PC-3 (cell line): Measurements from ENCODE around the gene IL16. TPM values are rescaled to one million over a fixed set of nuclear protein-coding genes. Genes with fewer than 3 reads are reported as not detected.

Source experiments
- ATAC-seq: fragments of 200-7000 bp; cut with Tn5 transposase; 2 replicates; pipeline ENCODE4 v1.9.1; 2020; ENCODE audit warnings: mild to moderate bottlenecking, moderate library complexity
- BruUV-seq: library from RNA; stranded (reverse); fragments of 400-500 nt; replicated peaks from 2 replicates; lab custom pipeline; 2021; lab: Mats Ljungman, UMichigan
- CTCF ChIA-PET: fragments of 300-600 bp; sonication (Branson Sonifier 250); formaldehyde crosslinking; loops from one replicate; lab custom pipeline; 2022; ENCODE audit warnings: antibody characterized with exemption; lab: Charles Lee
- POLR2A ChIA-PET: fragments of 300-600 bp; sonication (Branson Sonifier 250); formaldehyde crosslinking; loops from one replicate; lab custom pipeline; 2022; ENCODE audit warnings: antibody characterized with exemption; ENCODE audit not compliant: unreplicated experiment; lab: Charles Lee
- DNase-seq: peaks from one replicate; pipeline ENCODE4 v3.0.0-alpha.2; 2015
- H2AFZ ChIP-seq: fragments of 300-600 bp; sonication (generic); 2 replicates; pipeline ENCODE4 v1.6.0; 2016; ENCODE audit warnings: antibody characterized with exemption, low read length
- H3F3A ChIP-seq: fragments of 300-600 bp; sonication (generic); one replicate; pipeline ENCODE4 v1.6.0; 2017; ENCODE audit warnings: antibody characterized with exemption, low read length, control low read depth, mild to moderate bottlenecking; ENCODE audit not compliant: unreplicated experiment
- H3K27ac ChIP-seq: fragments of 300-600 bp; sonication (generic); 2 replicates; pipeline ENCODE4 v1.5.1; 2016; ENCODE audit warnings: mild to moderate bottlenecking, low read length
- H3K27me3 ChIP-seq: fragments of 300-600 bp; sonication (generic); 2 replicates; pipeline ENCODE4 v1.6.1; 2016; ENCODE audit warnings: low read length, mixed read lengths
- H3K36me3 ChIP-seq: fragments of 300-600 bp; sonication (generic); 2 replicates; pipeline ENCODE4 v1.6.1; 2016; ENCODE audit warnings: low read depth, mixed run types, low read length, mixed read lengths
- H3K4me1 ChIP-seq: fragments of 300-600 bp; sonication (generic); 2 replicates; pipeline ENCODE4 v1.5.1; 2016; ENCODE audit warnings: low read length; ENCODE audit not compliant: insufficient read depth
- H3K4me2 ChIP-seq: fragments of 300-600 bp; sonication (generic); 2 replicates; pipeline ENCODE4 v1.6.0; 2016; ENCODE audit warnings: low read length
- H3K4me3 ChIP-seq: fragments of 300-600 bp; sonication (generic); 2 replicates; pipeline ENCODE4 v1.5.1; 2016; ENCODE audit warnings: mild to moderate bottlenecking, low read length, mixed read lengths
- H3K79me2 ChIP-seq: fragments of 300-600 bp; sonication (generic); 2 replicates; pipeline ENCODE4 v1.6.1; 2017; ENCODE audit warnings: low read length, mixed read lengths
- H3K9ac ChIP-seq: fragments of 300-600 bp; sonication (generic); 2 replicates; pipeline ENCODE4 v1.6.0; 2016; ENCODE audit warnings: mild to moderate bottlenecking, low read length
- H3K9me2 ChIP-seq: fragments of 300-600 bp; sonication (generic); replicated peaks from 2 replicates; pipeline ENCODE4 v1.6.1; 2016; ENCODE audit warnings: mixed run types, low read length, mixed read lengths
- H3K9me3 ChIP-seq: fragments of 300-600 bp; sonication (generic); 2 replicates; pipeline ENCODE4 v1.6.1; 2016; ENCODE audit warnings: low read length, mixed read lengths
- H4K20me1 ChIP-seq: fragments of 300-600 bp; sonication (generic); 2 replicates; pipeline ENCODE4 v1.6.1; 2016; ENCODE audit warnings: low read length, mixed read lengths
- CTCF ChIP-seq: fragments of 300-600 bp; sonication (generic); conservative IDR thresholded peaks from 2 replicates; pipeline ENCODE4 v1.5.1; 2017; ENCODE audit warnings: antibody characterized with exemption, low read depth, mild to moderate bottlenecking, low read length
- EZH2 ChIP-seq: fragments of 300-600 bp; sonication (generic); IDR thresholded peaks from one replicate; pipeline ENCODE4 v1.6.1; 2017; ENCODE audit warnings: antibody characterized with exemption, mild to moderate bottlenecking, low read length; ENCODE audit not compliant: unreplicated experiment
- EZH2phosphoT487 ChIP-seq: fragments of 300-600 bp; sonication (generic); IDR thresholded peaks from 2 replicates; pipeline ENCODE4 v1.6.1; 2018; ENCODE audit warnings: mild to moderate bottlenecking, antibody characterized with exemption, low read length, borderline replicate concordance
- intact Hi-C: fragments of 100-400 bp; cut with micrococcal nuclease; formaldehyde crosslinking; loops from 2 replicates; pipeline ENCODE4 v1.9.0; 2023
- total RNA-seq: library from RNA; depleted of rRNA; stranded (reverse); fragments of >200 nt; gene quantifications from 2 replicates; pipeline ENCODE4 v1.2.3, GENCODE V29; 2014

The IL16 gene
- total RNA-seq, 1 experiment from 2014 or later = 0.04 TPM

- TF ChIP-seq EZH2phosphoT487 (no peak), EZH2 (no peak), CTCF (no peak)
- no peak overlapping the region for H2AFZ ChIP-seq
- no peaks in the 10 kb centered on the region for H3K9me3 ChIP-seq
- BruUV-seq = no TSS peak
- H3K4me3 ChIP-seq = no peak overlapping the region
- intact Hi-C loops = no loop called here
- DNase-seq (no peak), ATAC-seq (no peak)
- H3K79me2 ChIP-seq = no peaks in the 10 kb centered on the region
- no peaks in the 10 kb centered on the region for H3K4me1 ChIP-seq
- ChIA-PET POLR2A (no interaction called here), CTCF (no interaction called here)
- H3K9me2 ChIP-seq = no peaks in the 10 kb centered on the region
- H3F3A ChIP-seq = no peaks in the 10 kb centered on the region
- no peak overlapping the region for H3K4me2 ChIP-seq
- H4K20me1 ChIP-seq = no peaks in the 10 kb centered on the region
- no peak overlapping the region for H3K9ac ChIP-seq
- no peak overlapping the region for H3K27ac ChIP-seq
- H3K27me3 ChIP-seq = peaks cover 14% of the 10 kb centered on the region
- H3K36me3 ChIP-seq = no peaks in the 10 kb centered on the region
Measured at GRCh38 chr15:81209635-81210034, 13.0 kb downstream of the IL16 start.

- H3K27me3 ChIP-seq = peaks cover 7% of the 10 kb centered on the region
- no peaks in the 10 kb centered on the region for H4K20me1 ChIP-seq
- no peak for TF ChIP-seq CTCF
- no peak for TF ChIP-seq EZH2
- TF ChIP-seq EZH2phosphoT487 = no peak
- no peaks in the 10 kb centered on the region for H3K79me2 ChIP-seq
- CTCF ChIA-PET = no interaction called here
- no peak overlapping the region for H3K4me2 ChIP-seq
- H3F3A ChIP-seq = no peaks in the 10 kb centered on the region
- ATAC-seq (no peak), DNase-seq (no peak)
- no peaks in the 10 kb centered on the region for H3K36me3 ChIP-seq
- intact Hi-C loops = no loop called here
- H3K4me3 ChIP-seq = no peak overlapping the region
- no peak overlapping the region for H3K9ac ChIP-seq
- POLR2A ChIA-PET = no interaction called here
- no peak overlapping the region for H2AFZ ChIP-seq
- H3K9me2 ChIP-seq = no peaks in the 10 kb centered on the region
- no peak overlapping the region for H3K27ac ChIP-seq
- no peaks in the 10 kb centered on the region for H3K4me1 ChIP-seq
- no peaks in the 10 kb centered on the region for H3K9me3 ChIP-seq
- no TSS peak for BruUV-seq
Measured at GRCh38 chr15:81211376-81211775, 14.7 kb downstream of the IL16 start.

GRCh38 chr15:81213982-81214381 lies 17.3 kb downstream of the IL16 start:
- Histone ChIP-seq H3K9ac (no peak overlapping the region), H3K9me3 (no peaks in the 10 kb centered on the region), H4K20me1 (no peaks in the 10 kb centered on the region), H3K36me3 (no peaks in the 10 kb centered on the region), H3K4me1 (no peaks in the 10 kb centered on the region), H3K27me3 (peaks cover 15% of the 10 kb centered on the region), H3K4me3 (no peak overlapping the region), H3K27ac (no peak overlapping the region), H2AFZ (no peak overlapping the region), H3K9me2 (no peaks in the 10 kb centered on the region), H3F3A (no peaks in the 10 kb centered on the region), H3K79me2 (no peaks in the 10 kb centered on the region), H3K4me2 (no peak overlapping the region)
- DNase-seq = no peak
- ChIA-PET CTCF (no interaction called here), POLR2A (no interaction called here)
- TF ChIP-seq EZH2 = no peak
- TF ChIP-seq EZH2phosphoT487 = no peak
- TF ChIP-seq CTCF = no peak
- no TSS peak for BruUV-seq
- no peak for ATAC-seq
- intact Hi-C loops = no loop called here
